Esophagus squamous epithelium (tissue), 5 donors: ENCODE data around the gene PDZD11. TPM values are rescaled to one million over a fixed set of nuclear protein-coding genes. Genes with fewer than 3 reads are reported as not detected.
A peak's percentile ranks its signal among the peaks of the same experiment; 100 is the strongest.

Experiments used
- DNase-seq: peaks from one replicate; lab custom pipeline; 2025; lab: John Stamatoyannopoulos, UW
- H3K27ac ChIP-seq, 4 donors: fragments of 200-600 bp; sonication (generic); one replicate each; pipeline ENCODE4 v1.5.1; 2016 to 2019; ENCODE audit warnings: mild to moderate bottlenecking in 1 of 4
- H3K27me3 ChIP-seq, 4 donors: fragments of 200-600 bp; sonication (generic); 1 replicate in 3 of 4; 2 replicates in 1 of 4; pipeline versions ENCODE4 v1.5.1 to v1.6.0; 2017 to 2021; ENCODE audit warnings: antibody characterized with exemption in 1 of 4
- H3K36me3 ChIP-seq, 3 donors: fragments of 200-600 bp; sonication (generic); one replicate each; pipeline ENCODE4 v1.5.1; 2016 to 2019
- H3K4me1 ChIP-seq, 3 donors: fragments of 200-600 bp; sonication (generic); one replicate each; pipeline ENCODE4 v1.5.1; 2017 to 2019
- H3K4me3 ChIP-seq, 4 donors: fragments of 200-600 bp; sonication (generic); 1 replicate in 3 of 4; 2 replicates in 1 of 4; pipeline ENCODE4 v1.5.1; 2016 to 2019; ENCODE audit warnings: mild to moderate bottlenecking in 2 of 4, moderate library complexity in 1 of 4
- H3K9me3 ChIP-seq, 3 donors: fragments of 200-600 bp; sonication (generic); one replicate each; pipeline ENCODE4 v1.5.1; 2016 to 2019
- POLR2A ChIP-seq, 4 donors: fragments of 450-650 bp; IDR thresholded peaks; one replicate each; pipeline ENCODE4 v1.6.1; 2017; ENCODE audit warnings: antibody characterized with exemption in 4 of 4, mild to moderate bottlenecking in 4 of 4, moderate library complexity in 3 of 4
- WGBS, 2 donors: methylation state at CpG; one replicate each; pipeline ENCODE4 v1.1.5; 2018; 5-methylcytosine and 5-hydroxymethylcytosine counted together
- intact Hi-C: fragments of 100-400 bp; cut with DNase I; formaldehyde crosslinking; loops from one replicate; pipeline ENCODE4 v1.15.0; 2022
- total RNA-seq, 4 donors: library from RNA; depleted of rRNA; stranded (reverse); fragments of >200 nt; gene quantifications; one replicate each; pipeline ENCODE4 v1.1.0, GENCODE V29; 2016
- TF ChIP-seq, protein P1 (sequence below), 6 experiments: fragments of 450-650 bp in 4 of 6; fragments of 200-600 bp in 2 of 6; sonication (generic) in 2 of 6; IDR thresholded peaks; one replicate each; pipeline ENCODE4 v1.5.1; 2016 to 2019; ENCODE audit warnings: antibody characterized with exemption in 6 of 6, mild to moderate bottlenecking in 4 of 6, moderate library complexity in 4 of 6
- donor health status: DM: yes; HTN: yes; CAD: no.

PDZD11 gene
- total RNA-seq, 4 donors from 2014 or later, result 26.3 to 39.2 (median 31.0) TPM

DNA sequence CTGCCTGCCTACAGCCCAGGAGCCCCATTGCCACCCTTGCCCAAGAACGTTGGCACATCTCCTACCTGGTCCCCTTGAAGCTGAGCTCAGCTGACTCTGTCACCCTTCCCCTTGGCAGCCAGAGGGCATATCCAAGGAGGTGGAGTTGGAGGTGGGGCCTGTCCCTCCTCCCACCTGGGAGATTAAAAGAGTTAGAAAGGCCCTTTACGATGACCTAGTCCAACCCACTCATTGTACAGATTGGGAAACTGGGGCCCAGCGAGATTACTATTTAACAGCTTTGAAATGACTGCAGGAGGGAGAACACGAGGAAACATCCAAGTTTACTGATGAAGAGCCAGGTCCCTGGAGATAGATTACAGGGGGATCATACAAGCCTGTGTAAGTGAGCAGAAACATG lies 29.6 kb downstream of the PDZD11 start, which contains the start of gene P2RY4:
TSS of gene P2RY4 (minus strand) at position 101 of the 400 bp plus-strand sequence. CDS start 580 bp downstream, outside the sequence.
- Histone ChIP-seq H3K36me3 (no peaks in the 10 kb centered on the region), H3K4me1 (no peaks in the 10 kb centered on the region), H3K4me3 (no peak within 1 kb of the TSS), H3K27ac (no peak within 1 kb of the TSS), H3K9me3 (no peaks in the 10 kb centered on the region), H3K27me3 (no peaks in the 10 kb centered on the region)
- no peak for TF ChIP-seq POLR2A (IDR thresholded peaks at IDR 0.05)
- TF ChIP-seq, protein P1, sequence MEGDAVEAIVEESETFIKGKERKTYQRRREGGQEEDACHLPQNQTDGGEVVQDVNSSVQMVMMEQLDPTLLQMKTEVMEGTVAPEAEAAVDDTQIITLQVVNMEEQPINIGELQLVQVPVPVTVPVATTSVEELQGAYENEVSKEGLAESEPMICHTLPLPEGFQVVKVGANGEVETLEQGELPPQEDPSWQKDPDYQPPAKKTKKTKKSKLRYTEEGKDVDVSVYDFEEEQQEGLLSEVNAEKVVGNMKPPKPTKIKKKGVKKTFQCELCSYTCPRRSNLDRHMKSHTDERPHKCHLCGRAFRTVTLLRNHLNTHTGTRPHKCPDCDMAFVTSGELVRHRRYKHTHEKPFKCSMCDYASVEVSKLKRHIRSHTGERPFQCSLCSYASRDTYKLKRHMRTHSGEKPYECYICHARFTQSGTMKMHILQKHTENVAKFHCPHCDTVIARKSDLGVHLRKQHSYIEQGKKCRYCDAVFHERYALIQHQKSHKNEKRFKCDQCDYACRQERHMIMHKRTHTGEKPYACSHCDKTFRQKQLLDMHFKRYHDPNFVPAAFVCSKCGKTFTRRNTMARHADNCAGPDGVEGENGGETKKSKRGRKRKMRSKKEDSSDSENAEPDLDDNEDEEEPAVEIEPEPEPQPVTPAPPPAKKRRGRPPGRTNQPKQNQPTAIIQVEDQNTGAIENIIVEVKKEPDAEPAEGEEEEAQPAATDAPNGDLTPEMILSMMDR (IDR thresholded peaks at IDR 0.05), result no peak
- WGBS, 2 donors, result 74 to 89% methylated on average over 3 of the region's 4 CpGs
- intact Hi-C loops, result no loop called here
- DNase-seq, result no peak

DNA sequence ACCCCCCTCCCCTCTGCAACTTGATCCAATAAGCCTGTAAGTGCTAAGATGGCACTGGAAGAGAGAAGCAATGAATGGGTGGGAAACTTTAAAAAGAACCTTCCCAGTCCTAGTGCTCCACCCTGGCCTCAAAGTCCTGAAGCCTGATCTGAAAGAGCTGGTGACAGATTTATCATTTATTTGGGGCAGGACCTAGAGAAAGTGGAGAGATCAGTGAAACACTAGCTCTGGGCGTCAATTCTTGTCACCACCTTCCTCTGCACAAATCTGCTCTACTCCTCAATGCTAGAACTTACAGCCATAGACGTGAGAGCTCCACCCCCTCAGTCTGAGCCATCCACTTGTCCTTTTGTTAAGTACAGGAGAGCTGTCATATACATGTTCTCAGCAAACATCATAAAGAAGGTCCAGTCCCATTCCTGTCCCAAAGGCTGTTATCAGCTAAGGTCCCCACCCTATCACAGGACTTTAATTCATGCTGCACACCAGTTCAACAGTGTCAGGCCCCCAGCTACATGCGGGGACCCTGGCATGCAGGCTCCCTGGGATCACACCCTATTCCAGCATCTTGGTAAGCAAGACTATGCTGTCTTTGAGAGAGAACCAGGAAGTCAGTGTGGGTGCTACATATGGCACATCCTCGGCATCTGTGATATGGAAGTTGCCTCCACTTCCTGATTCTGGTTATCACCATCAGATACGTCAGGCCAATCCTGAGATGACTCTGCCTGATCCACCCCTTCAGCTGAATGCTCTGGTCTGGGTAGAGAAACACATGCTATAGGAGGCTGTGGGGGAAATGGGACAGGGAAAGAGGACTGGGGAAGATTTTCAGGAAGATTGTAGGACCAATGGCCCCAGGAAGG lies 32.1 kb downstream of the PDZD11 start:
- no peak for DNase-seq
- Histone ChIP-seq H3K4me3 (no peak overlapping the region), H3K27me3 (no peaks in the 10 kb centered on the region), H3K36me3 (no peaks in the 10 kb centered on the region), H3K4me1 (no peaks in the 10 kb centered on the region), H3K27ac (no peak overlapping the region), H3K9me3 (no peaks in the 10 kb centered on the region)
- no peak for TF ChIP-seq POLR2A (IDR thresholded peaks at IDR 0.05)
- TF ChIP-seq, protein P1 (IDR thresholded peaks at IDR 0.05), result no peak
- intact Hi-C loops, result no loop called here
- WGBS, 2 donors, result 54 to 79% methylated on average over 3 to 4 of the region's 5 CpGs

DNA sequence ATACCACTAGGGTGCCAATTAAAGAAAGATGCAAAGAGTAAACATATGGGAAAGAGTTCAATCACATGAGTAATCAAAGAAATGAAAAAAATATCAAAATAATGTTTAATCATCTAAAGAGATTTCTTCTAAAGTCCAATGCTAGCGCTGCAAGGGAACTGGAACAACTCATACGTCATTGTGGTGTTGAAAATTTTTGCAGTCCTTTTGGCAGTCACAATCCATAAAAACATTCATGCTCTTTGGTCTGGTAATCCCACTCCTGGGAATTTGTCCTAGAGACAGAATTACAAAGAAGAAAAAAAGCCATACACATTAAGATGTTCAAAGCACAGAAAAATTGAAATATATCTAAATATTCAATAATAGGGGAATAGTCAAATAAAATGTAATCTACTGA lies 34.3 kb downstream of the PDZD11 start:
- Histone ChIP-seq H3K9me3 (no peaks in the 10 kb centered on the region), H3K36me3 (no peaks in the 10 kb centered on the region), H3K27me3 (no peaks in the 10 kb centered on the region), H3K27ac (peak overlapping the region in 1 of 4 donors; percentile 33), H3K4me1 (no peaks in the 10 kb centered on the region), H3K4me3 (no peak overlapping the region)
- intact Hi-C loops, result no loop called here
- no peak for DNase-seq
- TF ChIP-seq, protein P1 (IDR thresholded peaks at IDR 0.05), result no peak
- no peak for TF ChIP-seq POLR2A (IDR thresholded peaks at IDR 0.05)
- 83% methylated on average over 2 of the region's 2 CpGs for WGBS, 2 donors

DNA sequence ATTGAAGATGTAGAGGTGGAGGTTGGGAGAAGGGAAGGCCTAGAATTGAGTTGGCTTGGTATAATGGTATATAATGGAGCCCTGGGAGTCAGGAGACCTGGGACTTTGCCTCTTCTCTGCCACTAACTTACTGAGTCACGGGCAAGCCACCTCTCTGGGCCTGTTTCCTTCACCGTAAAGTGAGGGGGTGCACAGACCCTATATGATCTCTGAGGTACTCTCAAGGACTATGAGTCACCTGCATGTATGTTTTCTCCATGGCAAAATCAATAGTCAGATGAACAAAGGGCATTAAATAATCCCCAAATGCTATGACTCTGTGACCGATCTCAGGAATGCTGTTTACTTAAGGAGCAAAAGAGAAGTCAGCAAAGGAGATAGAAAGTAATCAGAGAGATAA lies 34.8 kb downstream of the PDZD11 start:
- DNase-seq, result no peak
- Histone ChIP-seq H3K4me1 (no peaks in the 10 kb centered on the region), H3K4me3 (no peak overlapping the region), H3K27me3 (no peaks in the 10 kb centered on the region), H3K9me3 (no peaks in the 10 kb centered on the region), H3K36me3 (no peaks in the 10 kb centered on the region), H3K27ac (peak overlapping the region in 1 of 4 donors; percentile 33)
- intact Hi-C loops, result no loop called here
- 78% methylated on average over 3 of the region's 3 CpGs for WGBS, 2 donors
- TF ChIP-seq POLR2A (IDR thresholded peaks at IDR 0.05), result no peak
- TF ChIP-seq, protein P1 (IDR thresholded peaks at IDR 0.05), result no peak

DNA sequence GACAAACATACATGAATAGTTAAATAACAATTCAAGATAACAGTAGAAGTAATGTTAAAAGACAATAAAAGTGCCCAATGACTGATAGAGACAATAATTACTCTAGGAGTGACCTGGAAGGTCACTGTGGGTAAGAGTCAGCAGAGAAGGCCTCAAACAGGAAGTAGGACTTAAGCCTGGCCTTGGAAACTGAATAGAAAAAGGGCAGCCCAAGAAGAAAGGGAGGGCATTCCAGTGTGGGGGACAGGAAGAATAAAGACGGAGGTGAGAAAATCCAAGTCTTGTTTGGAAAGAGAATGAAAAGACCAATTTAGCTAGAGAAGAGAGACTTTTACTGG lies 35.7 kb downstream of the PDZD11 start:
- 67 to 76% methylated on average over 1 of the region's 1 CpG for WGBS, 2 donors
- Histone ChIP-seq H3K27ac (peak overlapping the region in 2 of 4 donors; percentile 31 to 33), H3K27me3 (no peaks in the 10 kb centered on the region), H3K4me3 (no peak overlapping the region), H3K36me3 (no peaks in the 10 kb centered on the region), H3K9me3 (no peaks in the 10 kb centered on the region), H3K4me1 (no peaks in the 10 kb centered on the region)
- no peak for DNase-seq
- intact Hi-C loops, result no loop called here
- no peak for TF ChIP-seq POLR2A (IDR thresholded peaks at IDR 0.05)
- TF ChIP-seq, protein P1 (IDR thresholded peaks at IDR 0.05), result no peak
